Measurements from ENCODE around the gene TAF3.

- TF ChIP-seq CTCF (IDR thresholded peaks at IDR 0.05; ENCODE audit: low read length) (no peak), EZH2 (optimal IDR thresholded peaks at IDR 0.05; ENCODE audit: low read depth, low read length) (no peak)
These were observed 135.1 kb downstream of the TAF3 start for GRCh38 chr10:7953447-7953846.
